Retinal pigment epithelial cell (primary cell): Measurements from ENCODE around the gene RUNDC3A.
A peak's percentile ranks its signal among the peaks of the same experiment; 100 is the strongest.

Source experiments
- DNase-seq: peaks from one replicate; pipeline ENCODE4 v3.0.0-alpha.2; 2010; ENCODE audit warnings: low read depth
- H3K4me3 ChIP-seq: 2 replicates; pipeline ENCODE4 v1.5.1; 2011; ENCODE audit warnings: mild to moderate bottlenecking, low read length, control low read depth, moderate library complexity
- TF ChIP-seq, protein P1 (sequence below): conservative IDR thresholded peaks from 2 replicates; pipeline ENCODE4 v1.5.1; 2011; ENCODE audit warnings: low read depth, low read length, control low read depth, inconsistent platforms

The RUNDC3A gene

GRCh38 chr17:44350733-44351226 lies 42.4 kb downstream of the RUNDC3A start:
- no peak for DNase-seq
- TF ChIP-seq, protein P1, sequence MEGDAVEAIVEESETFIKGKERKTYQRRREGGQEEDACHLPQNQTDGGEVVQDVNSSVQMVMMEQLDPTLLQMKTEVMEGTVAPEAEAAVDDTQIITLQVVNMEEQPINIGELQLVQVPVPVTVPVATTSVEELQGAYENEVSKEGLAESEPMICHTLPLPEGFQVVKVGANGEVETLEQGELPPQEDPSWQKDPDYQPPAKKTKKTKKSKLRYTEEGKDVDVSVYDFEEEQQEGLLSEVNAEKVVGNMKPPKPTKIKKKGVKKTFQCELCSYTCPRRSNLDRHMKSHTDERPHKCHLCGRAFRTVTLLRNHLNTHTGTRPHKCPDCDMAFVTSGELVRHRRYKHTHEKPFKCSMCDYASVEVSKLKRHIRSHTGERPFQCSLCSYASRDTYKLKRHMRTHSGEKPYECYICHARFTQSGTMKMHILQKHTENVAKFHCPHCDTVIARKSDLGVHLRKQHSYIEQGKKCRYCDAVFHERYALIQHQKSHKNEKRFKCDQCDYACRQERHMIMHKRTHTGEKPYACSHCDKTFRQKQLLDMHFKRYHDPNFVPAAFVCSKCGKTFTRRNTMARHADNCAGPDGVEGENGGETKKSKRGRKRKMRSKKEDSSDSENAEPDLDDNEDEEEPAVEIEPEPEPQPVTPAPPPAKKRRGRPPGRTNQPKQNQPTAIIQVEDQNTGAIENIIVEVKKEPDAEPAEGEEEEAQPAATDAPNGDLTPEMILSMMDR: peak; percentile 91
- no peak overlapping the region for H3K4me3 ChIP-seq

DNA sequence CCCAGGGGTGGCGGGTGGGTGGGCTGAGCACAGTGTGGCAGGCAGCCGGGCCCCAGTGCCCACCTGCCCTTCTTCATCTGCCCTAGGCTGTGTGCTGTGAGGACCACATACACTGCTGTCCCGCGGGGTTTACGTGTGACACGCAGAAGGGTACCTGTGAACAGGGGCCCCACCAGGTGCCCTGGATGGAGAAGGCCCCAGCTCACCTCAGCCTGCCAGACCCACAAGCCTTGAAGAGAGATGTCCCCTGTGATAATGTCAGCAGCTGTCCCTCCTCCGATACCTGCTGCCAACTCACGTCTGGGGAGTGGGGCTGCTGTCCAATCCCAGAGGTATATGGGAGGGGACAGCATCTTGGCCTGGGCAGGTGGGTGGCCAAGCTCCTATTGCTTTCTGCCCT lies 43.1 kb downstream of the RUNDC3A start:
- no peak overlapping the region for H3K4me3 ChIP-seq
- TF ChIP-seq, protein P1: no peak
- DNase-seq: no peak

- TF ChIP-seq, protein P1: no peak
- H3K4me3 ChIP-seq: no peak overlapping the region
- no peak for DNase-seq
These were observed 43.8 kb downstream of the RUNDC3A start for GRCh38 chr17:44351961-44352827.

- TF ChIP-seq, protein P1: no peak
- no peak overlapping the region for H3K4me3 ChIP-seq
- DNase-seq: no peak
These were observed 44.6 kb downstream of the RUNDC3A start for GRCh38 chr17:44352828-44353671.

DNA sequence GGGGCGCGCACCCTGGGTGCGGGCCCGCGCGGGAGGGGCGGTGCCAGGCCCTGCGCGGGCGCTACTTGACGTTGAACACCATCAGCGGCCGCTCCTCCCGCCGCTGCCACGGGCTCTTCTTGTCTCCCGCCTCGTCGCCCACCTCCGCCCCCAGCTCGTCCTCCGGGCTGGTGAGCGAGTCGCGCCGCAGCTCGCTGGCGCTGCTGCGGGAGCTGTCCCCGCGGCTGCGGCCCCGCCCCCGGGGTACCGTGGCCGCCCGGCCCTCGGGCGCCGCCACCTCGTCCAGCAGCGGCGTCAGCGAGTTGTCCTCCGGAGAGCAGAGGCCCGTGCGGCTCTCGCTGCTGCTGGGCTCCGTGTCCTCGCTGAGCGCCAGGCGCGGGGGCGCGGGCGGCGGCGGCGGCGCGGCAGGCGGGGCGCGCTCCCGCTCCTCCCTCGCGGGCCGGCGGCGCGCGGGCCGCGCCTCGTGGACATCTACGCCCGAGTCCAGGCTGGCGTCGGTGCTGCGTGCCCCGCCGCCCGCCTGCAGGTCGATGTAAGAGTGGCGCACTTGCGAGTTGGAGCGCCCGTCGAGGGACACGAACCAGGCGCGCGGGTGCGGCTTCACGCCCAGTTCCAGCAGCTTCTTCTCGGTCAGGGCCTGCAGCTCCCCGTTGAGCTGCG lies 45.4 kb downstream of the RUNDC3A start:
- no peak for DNase-seq
- TF ChIP-seq, protein P1: no peak
- no peak overlapping the region for H3K4me3 ChIP-seq

DNA sequence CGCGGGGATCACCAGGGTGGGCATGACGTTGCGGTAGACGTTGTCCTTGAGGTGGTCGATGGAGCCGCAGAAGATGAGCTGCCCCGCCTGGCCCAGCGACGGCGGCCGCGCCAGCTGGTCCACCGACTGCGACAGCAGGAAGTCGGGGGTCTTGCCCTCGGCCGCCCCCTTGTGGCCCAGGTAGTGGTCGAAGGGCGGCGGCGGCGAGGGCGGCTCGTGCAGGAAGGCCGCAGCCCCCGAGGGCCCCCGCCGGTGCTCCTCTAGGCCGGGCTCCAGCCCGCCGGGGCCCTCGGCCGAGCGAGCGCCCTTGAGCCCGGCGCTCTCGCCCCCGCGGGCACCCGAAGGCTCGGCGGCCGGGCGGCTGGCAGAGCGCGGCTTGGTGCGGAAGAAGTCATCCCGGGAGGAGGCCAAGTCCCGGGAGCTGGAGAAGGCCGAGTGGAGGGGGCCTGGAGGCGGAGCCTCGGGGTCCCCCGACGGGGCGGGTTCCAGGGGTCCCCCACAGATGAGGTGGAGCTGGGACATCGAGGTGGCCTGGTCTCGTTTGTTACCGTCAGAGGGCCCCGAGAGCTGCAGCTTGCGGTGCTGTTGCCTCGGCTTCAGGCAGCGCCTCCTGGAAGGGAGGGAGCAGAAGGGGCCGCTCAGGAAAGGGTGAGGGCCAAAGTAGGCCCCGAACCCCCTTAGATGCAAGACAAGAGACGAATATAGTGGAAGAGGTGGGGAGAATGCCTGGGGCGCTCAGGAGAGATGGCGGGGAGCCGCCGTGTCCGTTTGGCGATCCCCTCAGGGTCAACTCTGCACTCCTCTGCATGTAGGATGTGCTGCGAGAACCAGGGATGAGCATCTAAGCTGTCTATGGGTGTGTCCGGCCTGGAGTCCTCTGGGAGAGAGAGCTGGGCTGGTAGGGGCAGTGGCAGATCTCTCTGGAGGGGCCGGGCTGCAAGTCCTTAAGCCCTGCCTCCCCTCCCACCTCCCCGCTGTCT lies 46.5 kb downstream of the RUNDC3A start:
- H3K4me3 ChIP-seq: no peak overlapping the region
- TF ChIP-seq, protein P1: peak; percentile 52
- no peak for DNase-seq
